Activated CD4-positive, alpha-beta T cell treated with anti-CD3 and anti-CD28 coated beads, Interleukin-10, Interleukin-2, amounts not matched to agents 100 ng/mL and 50 ng/mL, durations not matched to agents 16 hours and 8 hours (primary cell): ENCODE measurements around the gene TTF1.

Experiments
- DNase-seq: peaks from one replicate; pipeline ENCODE4 v3.0.0-alpha.2; 2020

Gene TTF1

DNA sequence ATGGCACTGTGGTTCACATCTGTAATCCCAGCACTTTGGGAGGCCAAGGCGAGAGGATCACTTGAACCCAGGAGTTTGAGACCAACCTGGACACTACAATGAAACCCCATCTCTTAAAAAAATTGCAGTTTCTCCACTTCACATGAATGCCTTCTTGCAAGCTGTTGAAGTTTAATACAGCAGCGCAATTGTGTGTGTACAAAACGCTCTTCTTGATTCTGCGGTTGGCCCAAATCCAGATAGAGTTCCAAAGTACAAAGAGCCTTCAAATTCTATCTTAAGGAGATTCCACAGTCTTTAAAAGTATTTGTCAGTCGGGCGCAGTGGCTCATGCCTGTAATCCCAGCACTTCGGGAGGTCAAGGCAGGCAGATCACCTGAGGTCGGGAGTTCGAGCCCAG, 42.6 kb downstream of the TTF1 start:
- DNase-seq, result no peak

DNA sequence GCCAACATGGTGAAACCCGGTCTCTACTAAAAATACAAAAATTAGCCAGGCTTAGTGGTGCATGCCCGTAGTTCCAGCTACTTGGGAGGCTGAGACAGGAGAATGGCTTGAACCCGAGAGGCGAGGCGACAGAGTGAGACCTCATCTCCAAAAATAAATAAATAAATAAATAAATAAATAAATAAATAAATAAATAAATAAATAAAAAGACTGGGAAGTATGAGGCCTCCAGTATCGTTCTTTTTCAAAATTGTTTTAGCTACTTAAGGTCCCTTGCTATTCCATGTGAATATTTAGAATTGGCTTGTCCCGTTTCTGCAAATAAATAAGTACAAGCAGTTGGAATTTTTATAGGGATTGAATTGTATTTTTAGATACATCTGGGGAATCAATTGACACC, 48.9 kb downstream of the TTF1 start:
- no peak for DNase-seq

DNA sequence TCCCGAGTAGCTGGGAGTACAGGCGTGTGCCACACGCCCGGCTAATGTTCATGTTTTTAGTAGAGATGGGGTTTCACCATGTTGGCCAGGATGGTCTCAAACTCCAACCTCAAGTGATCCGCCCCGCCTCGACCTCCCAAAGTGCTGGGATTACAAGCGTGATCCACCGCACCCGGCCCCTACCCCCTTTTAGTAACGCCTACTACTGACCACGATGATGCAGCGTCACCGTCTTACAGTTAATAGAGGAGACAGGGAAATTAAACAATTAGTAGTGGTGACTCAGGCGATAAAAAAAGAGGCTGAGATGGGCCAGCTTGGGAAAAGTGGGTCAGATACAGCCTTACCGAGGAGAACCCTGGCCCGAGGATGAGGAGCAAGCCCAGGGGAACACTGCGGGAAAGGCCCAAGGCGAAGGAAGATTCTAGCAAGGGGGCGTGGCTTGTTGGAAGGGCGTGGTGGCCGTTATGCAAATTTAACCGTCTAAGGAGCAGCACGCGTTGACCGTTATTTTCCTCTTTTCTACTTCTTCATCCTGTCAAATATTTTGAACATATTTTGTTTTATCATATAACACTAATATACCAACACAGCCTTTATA, 50.2 kb downstream of the TTF1 start:
- no peak for DNase-seq

DNA sequence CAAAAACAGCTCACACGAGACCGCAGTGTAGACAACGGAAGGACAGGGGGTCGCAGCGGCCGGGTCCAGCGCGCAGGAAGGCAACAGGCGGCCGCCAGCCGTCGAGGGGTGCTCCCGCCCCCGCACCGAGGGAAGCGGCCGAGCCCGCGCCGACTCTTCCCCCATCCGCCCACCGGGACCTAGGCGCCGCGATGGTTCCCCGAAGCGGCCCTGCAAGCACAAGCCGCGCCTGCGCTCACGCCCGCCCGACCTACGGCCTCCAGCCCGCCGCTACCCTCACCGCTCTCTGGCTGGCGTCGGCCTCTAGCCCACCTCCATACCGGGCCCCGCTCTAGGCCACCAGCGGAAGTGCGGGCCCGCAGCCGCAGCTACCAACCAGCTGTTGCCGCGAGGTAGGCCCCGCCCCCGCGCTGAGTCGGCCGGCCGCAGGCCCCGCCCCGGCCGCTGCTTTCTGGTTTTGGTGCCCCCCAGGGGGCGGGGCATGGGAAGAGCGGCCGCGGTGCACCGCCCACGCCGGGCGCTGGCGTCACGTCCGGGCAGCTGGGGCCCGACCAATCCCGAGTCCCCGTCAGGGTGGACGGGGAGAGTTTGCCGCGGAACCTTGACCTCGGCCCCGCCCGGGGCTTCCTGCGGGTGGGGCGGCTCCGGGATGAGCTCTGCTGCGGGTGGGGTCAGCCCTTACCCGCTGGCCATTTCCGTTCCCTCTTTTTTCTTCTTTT, 51.8 kb downstream of the TTF1 start, which contains the start of gene SETX:
SETX (minus strand) TSS at position 350 of the 719 bp plus-strand sequence. CDS start 5,558 bp downstream, outside the sequence.
- DNase-seq, result peak; percentile 99

DNA sequence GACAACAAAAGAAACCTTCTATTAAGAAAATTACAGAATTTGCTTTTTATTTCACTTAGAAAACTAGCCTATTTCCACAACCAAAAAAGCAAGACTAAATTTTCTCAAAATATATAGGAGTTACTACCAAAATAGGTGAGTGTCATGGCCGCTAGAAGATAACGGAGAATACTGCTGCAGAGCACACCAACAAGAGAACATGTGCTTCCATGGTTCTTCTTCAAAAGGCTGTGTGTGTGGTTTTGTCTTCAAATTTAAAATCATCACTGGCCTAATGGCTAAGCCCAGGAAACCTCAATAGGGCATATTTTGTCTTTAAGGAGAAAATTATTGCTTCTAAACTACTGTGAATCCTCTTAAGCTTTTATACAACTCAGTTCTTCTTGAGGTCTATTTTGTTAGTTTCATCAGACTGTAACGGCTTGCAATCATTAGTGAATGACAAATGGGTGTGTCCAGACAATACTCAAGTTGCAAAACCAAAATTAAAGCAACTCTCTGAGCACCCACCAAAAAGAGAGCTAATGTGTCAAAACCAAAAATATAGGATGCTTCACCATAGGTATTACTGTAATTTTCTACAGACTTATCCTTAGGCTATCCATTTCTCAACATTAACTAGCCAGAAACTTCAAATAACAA, 55.1 kb downstream of the TTF1 start:
- DNase-seq, result peak; percentile 23

DNA sequence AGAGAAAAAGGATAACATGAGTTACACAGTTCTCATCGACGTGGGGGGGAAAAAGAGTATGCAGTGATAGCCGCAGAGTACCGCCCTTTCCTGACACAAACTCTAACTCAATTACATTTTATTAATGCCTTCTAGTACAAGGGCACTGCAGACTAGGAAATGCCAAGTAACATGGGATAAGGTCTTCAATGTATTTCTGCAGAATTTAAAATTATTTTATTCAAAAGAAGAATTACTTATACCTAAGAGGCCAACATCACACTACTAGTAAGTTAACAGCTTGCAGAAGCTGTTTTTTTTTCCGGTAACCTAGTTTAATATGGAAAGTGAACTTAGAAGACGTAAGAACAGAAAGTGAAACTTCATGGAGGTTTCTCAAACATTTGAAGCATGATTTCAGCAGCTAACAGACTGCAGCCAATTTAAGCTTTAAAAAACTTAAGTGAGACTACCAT, 55.8 kb downstream of the TTF1 start:
- DNase-seq, result peak; percentile 66

DNA sequence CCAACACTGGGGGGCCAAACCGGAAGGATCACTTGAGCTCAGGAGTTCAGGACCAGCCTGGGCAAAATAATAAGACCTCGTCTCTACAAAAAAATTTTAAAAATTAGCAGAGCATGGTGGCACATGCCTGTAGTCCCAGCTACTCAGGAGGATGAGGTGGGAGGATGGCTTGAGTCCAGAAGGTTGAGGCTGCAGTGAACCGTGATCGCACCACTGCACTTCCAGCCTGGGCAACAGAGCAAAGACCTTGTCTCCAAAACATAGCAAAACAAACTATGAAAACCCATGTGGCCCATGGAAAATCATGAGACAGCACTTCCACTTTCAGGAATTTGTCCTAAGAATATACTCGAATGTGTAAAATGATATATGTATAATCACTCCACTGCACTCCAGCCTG, 58.0 kb downstream of the TTF1 start:
- no peak for DNase-seq

DNA sequence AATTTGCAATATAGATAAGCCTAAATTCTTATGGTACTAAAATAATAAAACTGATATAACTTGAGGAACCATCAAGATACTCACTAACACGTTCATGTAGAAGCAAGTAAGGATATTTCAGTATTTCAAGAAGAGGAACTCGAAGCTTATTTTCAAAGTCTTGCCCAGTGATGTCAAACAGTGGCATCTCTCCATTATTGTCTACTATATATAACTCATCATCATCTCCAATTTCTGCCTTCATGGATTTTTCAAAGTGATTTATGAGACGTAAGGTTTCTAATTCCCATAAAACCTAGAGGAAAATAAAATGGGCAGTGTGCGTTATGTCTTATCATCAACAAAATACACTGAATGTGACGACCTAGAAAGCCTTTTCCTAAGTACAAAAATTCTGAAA, 60.5 kb downstream of the TTF1 start:
- no peak for DNase-seq

DNA sequence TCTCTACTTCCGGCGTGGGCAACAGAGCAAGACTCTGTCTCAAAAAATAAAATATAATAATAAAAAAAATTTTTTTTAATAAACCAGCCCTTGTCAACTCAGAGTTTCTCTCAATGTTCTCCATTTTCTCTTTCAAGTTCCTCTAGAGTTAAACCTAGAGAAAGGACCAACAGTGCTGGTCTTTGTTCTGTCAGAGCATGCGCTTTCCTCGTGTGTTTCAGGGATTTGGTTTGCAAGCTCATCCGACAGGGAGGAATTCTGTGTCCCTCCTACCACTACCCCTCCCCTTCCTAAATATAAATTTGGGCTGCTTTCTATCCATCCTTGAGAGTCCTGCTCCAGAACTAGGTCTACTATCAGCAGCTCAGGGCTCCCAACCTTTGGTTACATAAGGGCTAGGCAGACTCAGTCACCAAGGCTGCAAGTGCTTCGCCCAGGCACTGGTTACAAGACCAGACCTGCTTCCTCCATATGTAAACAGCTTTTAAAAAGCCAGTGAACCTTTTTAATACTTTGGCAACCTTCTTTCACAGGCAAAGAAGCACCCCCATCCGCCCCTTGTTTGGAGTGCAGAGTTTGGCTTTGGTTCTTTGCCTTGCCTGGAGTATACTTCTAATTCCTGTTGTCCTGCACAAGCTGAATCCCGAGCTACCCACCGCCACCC, 65.3 kb downstream of the TTF1 start:
- DNase-seq, result no peak

DNA sequence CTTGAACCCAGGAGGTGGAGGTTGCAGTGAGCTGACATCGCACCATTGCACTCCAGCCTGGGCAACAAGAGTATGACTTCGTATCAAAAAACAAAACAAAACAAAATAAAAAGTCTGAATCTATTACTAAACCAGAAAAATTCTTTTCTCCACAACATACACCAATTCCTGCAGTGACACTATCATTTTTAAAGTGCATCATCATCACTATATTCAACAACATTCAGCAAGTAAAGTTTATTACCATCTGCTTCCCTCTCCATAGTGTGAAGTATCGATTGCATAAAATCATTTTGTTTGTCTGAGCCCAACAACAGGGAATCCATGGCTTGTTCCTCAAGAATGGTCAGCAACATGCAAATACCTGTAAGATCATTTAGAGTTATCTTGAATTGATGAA, 72.3 kb downstream of the TTF1 start:
- no peak for DNase-seq

DNA sequence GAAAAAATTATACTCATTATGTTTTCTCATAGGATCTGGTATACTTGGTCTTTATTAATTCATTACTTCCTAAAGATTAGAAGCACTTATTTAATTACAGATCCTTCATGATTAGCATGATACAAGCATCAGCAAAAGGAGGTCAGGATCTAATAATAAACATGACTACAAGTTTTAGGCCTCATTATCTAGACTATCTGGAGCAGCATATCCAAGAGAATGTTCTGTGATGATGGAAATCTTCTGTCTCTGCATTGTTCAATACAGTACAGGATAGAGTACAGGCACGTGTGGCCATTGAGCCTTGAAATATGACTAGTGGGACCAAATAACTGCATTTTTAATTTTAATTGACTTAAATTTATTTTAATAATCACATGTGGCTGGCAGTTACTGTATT, 73.1 kb downstream of the TTF1 start:
- DNase-seq, result no peak

DNA sequence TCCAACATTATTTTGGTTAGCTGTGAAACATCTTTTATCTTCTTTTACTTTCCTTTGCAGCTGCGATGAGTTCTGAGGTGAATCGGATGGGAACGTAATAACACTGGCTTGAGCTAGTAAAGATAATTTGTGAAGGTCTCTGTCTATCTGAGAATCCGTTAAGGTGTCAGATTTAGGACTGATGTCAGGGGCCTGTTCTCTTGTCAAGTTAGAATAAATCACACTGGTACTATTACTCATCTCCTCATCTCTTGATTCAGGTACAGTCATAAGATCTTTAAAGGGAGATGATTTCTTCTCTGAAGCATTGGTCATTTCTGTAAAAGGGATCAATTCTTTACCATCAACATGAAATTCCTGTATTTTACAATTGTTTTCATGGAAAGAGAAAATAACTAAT, 78.1 kb downstream of the TTF1 start:
- DNase-seq, result no peak

DNA sequence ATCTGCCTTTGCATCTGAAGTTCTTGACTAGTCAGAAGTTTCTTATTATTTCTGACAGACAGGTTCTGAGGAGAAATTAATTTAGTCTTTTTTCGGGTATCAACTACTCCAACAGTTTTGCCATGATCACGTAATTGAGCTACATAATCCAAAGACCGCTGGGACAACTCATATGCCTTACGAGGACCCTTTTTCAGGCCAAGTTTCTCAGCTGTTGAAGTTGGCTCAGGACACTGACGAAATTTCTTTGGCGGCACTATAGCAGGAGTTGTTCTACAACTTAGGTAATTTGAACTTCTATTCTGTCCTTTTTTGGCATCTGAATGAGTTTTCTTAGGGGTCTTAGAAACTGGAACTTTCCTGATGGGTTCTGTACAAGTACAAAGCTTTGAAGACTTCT, 79.1 kb downstream of the TTF1 start:
- DNase-seq, result no peak
